ENCODE data around the gene CD40LG. TPM values are rescaled to one million over a fixed set of nuclear protein-coding genes. Genes with fewer than 3 reads are reported as not detected.

The CD40LG gene
- total and polyA plus RNA-seq, 7 donors: 0.27 to 2.6 (median 0.34) TPM; not detected in 3

GRCh38 chrX:136662104-136662503 lies 14.1 kb downstream of the CD40LG start:
- H3K27me3 ChIP-seq: no peaks in the 10 kb centered on the region
- DNase-seq: no peak
- intact Hi-C loops (cut with DNase I): no loop called here
- H3K4me3 ChIP-seq: no peak overlapping the region
- TF ChIP-seq CTCF (IDR thresholded peaks at IDR 0.05) (no peak), POLR2AphosphoS5 (IDR thresholded peaks at IDR 0.05) (no peak), POLR2A (IDR thresholded peaks at IDR 0.05) (no peak)
- 44 to 56% methylated on average over 2 of the region's 2 CpGs for WGBS, 2 donors
- no peaks in the 10 kb centered on the region for H3K4me1 ChIP-seq
- no peak overlapping the region for H3K27ac ChIP-seq
- H3K36me3 ChIP-seq: no peaks in the 10 kb centered on the region
- no peaks in the 10 kb centered on the region for H3K9me3 ChIP-seq

- Histone ChIP-seq H3K4me3 (no peak overlapping the region), H3K27ac (no peak overlapping the region), H3K36me3 (peaks cover 0 to 6% (median 0%) of the 10 kb centered on the region in 4 donors), H3K27me3 (no peaks in the 10 kb centered on the region), H3K9me3 (no peaks in the 10 kb centered on the region), H3K4me1 (no peaks in the 10 kb centered on the region)
- no peak for TF ChIP-seq EP300 (IDR thresholded peaks at IDR 0.05)
- TF ChIP-seq POLR2A (IDR thresholded peaks at IDR 0.05): no peak
- TF ChIP-seq POLR2AphosphoS5 (IDR thresholded peaks at IDR 0.05): no peak
- TF ChIP-seq CTCF (IDR thresholded peaks at IDR 0.05): no peak
- DNase-seq: no peak
- intact Hi-C loops (cut with DNase I): no loop called here
- WGBS, 2 donors: 94% methylated on average over 1 of the region's 1 CpG
Observed at GRCh38 chrX:136662976-136663375, 15.0 kb downstream of the CD40LG start.

- Histone ChIP-seq H3K36me3 (peaks cover 0 to 21% (median 0%) of the 10 kb centered on the region in 4 donors), H3K27ac (no peak overlapping the region), H3K9me3 (no peaks in the 10 kb centered on the region), H3K4me1 (no peaks in the 10 kb centered on the region), H3K27me3 (no peaks in the 10 kb centered on the region), H3K4me3 (no peak overlapping the region)
- no peak for DNase-seq
- TF ChIP-seq POLR2A (IDR thresholded peaks at IDR 0.05) (no peak), EP300 (IDR thresholded peaks at IDR 0.05) (no peak), CTCF (IDR thresholded peaks at IDR 0.05) (no peak), POLR2AphosphoS5 (IDR thresholded peaks at IDR 0.05) (no peak)
- intact Hi-C loops (cut with DNase I): no loop called here
- 72 to 74% methylated on average over 6 of the region's 6 CpGs for WGBS, 2 donors
Observed at GRCh38 chrX:136665258-136665900, 17.4 kb downstream of the CD40LG start.

- Histone ChIP-seq H3K27me3 (no peaks in the 10 kb centered on the region), H3K27ac (no peak overlapping the region), H3K4me3 (no peak overlapping the region), H3K4me1 (no peaks in the 10 kb centered on the region), H3K36me3 (peaks cover 0 to 21% (median 0%) of the 10 kb centered on the region in 4 donors), H3K9me3 (no peaks in the 10 kb centered on the region)
- TF ChIP-seq POLR2AphosphoS5 (IDR thresholded peaks at IDR 0.05) (no peak), POLR2A (IDR thresholded peaks at IDR 0.05) (no peak), EP300 (IDR thresholded peaks at IDR 0.05) (no peak), CTCF (IDR thresholded peaks at IDR 0.05) (no peak)
- intact Hi-C loops (cut with DNase I): no loop called here
- DNase-seq: no peak
- WGBS, 2 donors: 58 to 68% methylated on average over 1 of the region's 1 CpG
Observed at GRCh38 chrX:136666088-136666487, 18.1 kb downstream of the CD40LG start.

All from sigmoid colon (tissue), 7 donors.